Neutrophil (primary cell): Measurements from ENCODE around the gene LRP2.

Source experiments
- H3K27ac ChIP-seq: fragments of 200-600 bp; sonication (generic); 2 replicates; pipeline ENCODE4 v1.5.1; 2016; ENCODE audit warnings: mild to moderate bottlenecking, moderate library complexity
- H3K27me3 ChIP-seq: fragments of 200-600 bp; sonication (generic); 2 replicates; pipeline ENCODE4 v1.6.0; 2016; ENCODE audit warnings: mild to moderate bottlenecking
- H3K36me3 ChIP-seq: fragments of 200-600 bp; sonication (generic); 2 replicates; pipeline ENCODE4 v1.5.1; 2017
- H3K4me1 ChIP-seq, 2 experiments: fragments of 200-600 bp in 1 of 2; sonication (generic) in 1 of 2; 1 replicate in 1 of 2; 2 replicates in 1 of 2; pipeline versions ENCODE4 v1.5.1 to v1.6.1; 2013 to 2016; ENCODE audit warnings: low read depth in 1 of 2, low read length in 1 of 2, mild to moderate bottlenecking in 1 of 2, moderate library complexity in 1 of 2; ENCODE audit not compliant: control insufficient read depth in 1 of 2, insufficient read depth in 1 of 2
- H3K4me3 ChIP-seq, 2 experiments: fragments of 200-600 bp in 1 of 2; sonication (generic) in 1 of 2; 1 replicate in 1 of 2; 2 replicates in 1 of 2; pipeline ENCODE4 v1.5.1; 2013 to 2016; ENCODE audit warnings: low read depth in 1 of 2, low read length in 1 of 2, mild to moderate bottlenecking in 1 of 2, moderate library complexity in 1 of 2
- H3K9me3 ChIP-seq: fragments of 200-600 bp; sonication (generic); 2 replicates; pipeline ENCODE4 v1.5.1; 2016
- CTCF ChIP-seq: fragments of 200-600 bp; sonication (generic); IDR thresholded peaks from 2 replicates; pipeline ENCODE4 v1.5.1; 2016; ENCODE audit warnings: antibody characterized with exemption

LRP2 gene

GRCh38 chr2:169175112-169175511 is 187.2 kb downstream of the LRP2 start:
- Histone ChIP-seq H3K4me1 (no peaks in the 10 kb centered on the region), H3K9me3 (no peaks in the 10 kb centered on the region), H3K27ac (no peak overlapping the region), H3K36me3 (no peaks in the 10 kb centered on the region), H3K4me3 (no peak overlapping the region), H3K27me3 (no peaks in the 10 kb centered on the region)
- no peak for TF ChIP-seq CTCF

- no peaks in the 10 kb centered on the region for H3K9me3 ChIP-seq
- no peaks in the 10 kb centered on the region for H3K27me3 ChIP-seq
Observed at GRCh38 chr2:169173876-169174275, 188.5 kb downstream of the LRP2 start.

GRCh38 chr2:169172914-169173313 is 189.4 kb downstream of the LRP2 start:
- Histone ChIP-seq H3K9me3 (no peaks in the 10 kb centered on the region), H3K4me1 (no peaks in the 10 kb centered on the region), H3K4me3 (no peak overlapping the region), H3K36me3 (no peaks in the 10 kb centered on the region), H3K27ac (no peak overlapping the region), H3K27me3 (no peaks in the 10 kb centered on the region)
- no peak for TF ChIP-seq CTCF

More at GRCh38 chr2:169173876-169174275, 188.5 kb downstream of the LRP2 start:
- Histone ChIP-seq H3K4me1 (no peaks in the 10 kb centered on the region), H3K4me3 (no peak overlapping the region), H3K36me3 (no peaks in the 10 kb centered on the region), H3K27ac (no peak overlapping the region)
- TF ChIP-seq CTCF = no peak

- H3K4me1 ChIP-seq = no peaks in the 10 kb centered on the region
- no peaks in the 10 kb centered on the region for H3K9me3 ChIP-seq
- no peak for TF ChIP-seq CTCF
- no peak overlapping the region for H3K27ac ChIP-seq
- no peak overlapping the region for H3K4me3 ChIP-seq
- H3K36me3 ChIP-seq = no peaks in the 10 kb centered on the region
- H3K27me3 ChIP-seq = no peaks in the 10 kb centered on the region
Observed at GRCh38 chr2:169172151-169172735, 190.1 kb downstream of the LRP2 start.

- Histone ChIP-seq H3K27ac (no peak overlapping the region), H3K27me3 (no peaks in the 10 kb centered on the region), H3K4me3 (no peak overlapping the region), H3K9me3 (no peaks in the 10 kb centered on the region), H3K4me1 (no peaks in the 10 kb centered on the region), H3K36me3 (no peaks in the 10 kb centered on the region)
- TF ChIP-seq CTCF = no peak
Observed at GRCh38 chr2:169165791-169166190, 196.5 kb downstream of the LRP2 start.

- Histone ChIP-seq H3K9me3 (no peaks in the 10 kb centered on the region), H3K4me3 (no peak overlapping the region), H3K4me1 (no peaks in the 10 kb centered on the region), H3K27me3 (no peaks in the 10 kb centered on the region), H3K36me3 (no peaks in the 10 kb centered on the region), H3K27ac (no peak overlapping the region)
- no peak for TF ChIP-seq CTCF
Observed at GRCh38 chr2:169164311-169164710, 198.0 kb downstream of the LRP2 start.
